Calu3 (cell line): ENCODE data around the gene LIMS2. TPM values are rescaled to one million over a fixed set of nuclear protein-coding genes. Genes with fewer than 3 reads are reported as not detected.

Experiments
- BruUV-seq: library from RNA; stranded (reverse); fragments of 400-500 nt; replicated peaks from 2 replicates; lab custom pipeline; 2021; lab: Mats Ljungman, UMichigan
- CTCF ChIA-PET: fragments of 300-600 bp; sonication (Branson Sonifier 250); formaldehyde crosslinking; loops from one replicate; lab custom pipeline; 2022; ENCODE audit warnings: antibody characterized with exemption; lab: Charles Lee
- DNase-seq: peaks from one replicate; pipeline ENCODE4 v3.0.0; 2022
- H3K27ac Mint-ChIP-seq: one replicate; pipeline ENCODE4 v1.8.0; 2022; ENCODE audit warnings: mixed read lengths; ENCODE audit not compliant: unreplicated experiment
- H3K27me3 Mint-ChIP-seq: one replicate; pipeline ENCODE4 v1.8.0; 2022; ENCODE audit warnings: mixed read lengths; ENCODE audit not compliant: unreplicated experiment
- H3K36me3 Mint-ChIP-seq: one replicate; pipeline ENCODE4 v1.8.0; 2022; ENCODE audit warnings: mild to moderate bottlenecking, moderate library complexity, mixed read lengths; ENCODE audit not compliant: insufficient read depth, unreplicated experiment
- H3K4me1 Mint-ChIP-seq: one replicate; pipeline ENCODE4 v1.8.0; 2022; ENCODE audit warnings: mild to moderate bottlenecking, low read depth, mixed read lengths; ENCODE audit not compliant: unreplicated experiment
- H3K4me3 Mint-ChIP-seq: one replicate; pipeline ENCODE4 v1.8.0; 2022; ENCODE audit warnings: mild to moderate bottlenecking, low read depth, moderate library complexity, mixed read lengths; ENCODE audit not compliant: unreplicated experiment
- H3K9me3 Mint-ChIP-seq: one replicate; pipeline ENCODE4 v1.8.0; 2022; ENCODE audit warnings: low read depth, mixed read lengths; ENCODE audit not compliant: unreplicated experiment
- CTCF ChIP-seq: fragments of 200-600 bp; IDR thresholded peaks from one replicate; pipeline ENCODE4 v1.8.0; 2022; ENCODE audit warnings: antibody characterized with exemption; ENCODE audit not compliant: unreplicated experiment
- intact Hi-C: fragments of 100-400 bp; cut with micrococcal nuclease; formaldehyde crosslinking; loops from one replicate; pipeline ENCODE4 v1.10.0; 2022; ENCODE audit not compliant: unreplicated experiment
- total RNA-seq: library from RNA; stranded (reverse); gene quantifications from 2 replicates; pipeline ENCODE4 v1.2.3, GENCODE V29; 2022

LIMS2 gene
- total RNA-seq, 1 experiment from 2014 or later, result 0.31 TPM

- DNase-seq, result no peak
- CTCF ChIA-PET, result no interaction called here
- Mint-ChIP-seq H3K27me3 (no peaks in the 10 kb centered on the region), H3K36me3 (peaks cover 30% of the 10 kb centered on the region), H3K4me3 (no peak overlapping the region), H3K9me3 (no peaks in the 10 kb centered on the region), H3K27ac (no peak overlapping the region), H3K4me1 (peaks cover 13% of the 10 kb centered on the region)
- intact Hi-C loops, result loop anchor here (5.0 kb wide), 2 partner anchors 105 to 170 kb away; partner anchors contain the start of gene IWS1
- no TSS peak for BruUV-seq
- no peak for TF ChIP-seq CTCF
These were observed 22.3 kb upstream of the LIMS2 start for GRCh38 chr2:127697482-127698180.

GRCh38 chr2:127695491-127696472 is 20.5 kb upstream of the LIMS2 start:
- H3K4me1 Mint-ChIP-seq, result peaks cover 10% of the 10 kb centered on the region
- H3K4me3 Mint-ChIP-seq, result peak overlapping the region; percentile 56
- no peak overlapping the region for H3K27ac Mint-ChIP-seq
- intact Hi-C loops, result loop anchor here (5.0 kb wide), 2 partner anchors 103 to 168 kb away; partner anchors contain the start of gene IWS1
- peak; percentile 90 for DNase-seq
- TF ChIP-seq CTCF, result peak; percentile 86
- no peaks in the 10 kb centered on the region for H3K27me3 Mint-ChIP-seq
- H3K36me3 Mint-ChIP-seq, result peaks cover 12% of the 10 kb centered on the region
- CTCF ChIA-PET, result interaction anchor here (0.6 to 1.3 kb wide), 6 partner anchors 20 to 589 kb away, joined by 3 to 20 read pairs (median 3); partner anchors contain the start of genes BIN1, IWS1 and LIMS2
- no TSS peak for BruUV-seq
- peaks cover 8% of the 10 kb centered on the region for H3K9me3 Mint-ChIP-seq

- no peak for TF ChIP-seq CTCF
- H3K4me3 Mint-ChIP-seq, result no peak overlapping the region
- no peak overlapping the region for H3K27ac Mint-ChIP-seq
- peaks cover 2% of the 10 kb centered on the region for H3K4me1 Mint-ChIP-seq
- no peak for DNase-seq
- no TSS peak for BruUV-seq
- intact Hi-C loops, result loop anchor here (5.0 kb wide), 2 partner anchors 103 to 168 kb away; partner anchors contain the start of gene IWS1
- H3K27me3 Mint-ChIP-seq, result no peaks in the 10 kb centered on the region
- peaks cover 8% of the 10 kb centered on the region for H3K9me3 Mint-ChIP-seq
- H3K36me3 Mint-ChIP-seq, result peaks cover 4% of the 10 kb centered on the region
- CTCF ChIA-PET, result interaction anchor here (0.7 kb wide), 1 partner anchor 95 kb away, joined by 6 read pairs; no protein-coding TSS in a partner anchor
These were observed 19.7 kb upstream of the LIMS2 start for GRCh38 chr2:127694986-127695385.

- Mint-ChIP-seq H3K4me1 (no peaks in the 10 kb centered on the region), H3K4me3 (no peak overlapping the region), H3K9me3 (peaks cover 11% of the 10 kb centered on the region), H3K27ac (no peak overlapping the region), H3K36me3 (no peaks in the 10 kb centered on the region), H3K27me3 (peaks cover 13% of the 10 kb centered on the region)
- intact Hi-C loops, result no loop called here
- no peak for TF ChIP-seq CTCF
- BruUV-seq, result no TSS peak
- DNase-seq, result no peak
- CTCF ChIA-PET, result no interaction called here
These were observed 15.4 kb upstream of the LIMS2 start for GRCh38 chr2:127690696-127691095.
